Astrocyte (in vitro differentiated cells and primary cell): ENCODE measurements around the gene CDC42EP4. TPM values are rescaled to one million over a fixed set of nuclear protein-coding genes. Genes with fewer than 3 reads are reported as not detected.
A peak's percentile ranks its signal among the peaks of the same experiment; 100 is the strongest.

Experiments
- DNase-seq: peaks from one replicate; pipeline ENCODE4 v3.0.0-alpha.2; 2010; ENCODE audit warnings: low read depth
- FAIRE-seq: peaks from 2 replicates; lab custom pipeline; 2011; peaks lifted over from hg19 to GRCh38; lab: Jason Lieb, UNC
- H2AFZ ChIP-seq: 2 replicates; pipeline ENCODE4 v1.6.0; 2012; ENCODE audit warnings: low read depth, low read length, inconsistent platforms
- H3K27ac ChIP-seq: 2 replicates; pipeline ENCODE4 v1.5.1; 2011; ENCODE audit warnings: low read depth, low read length, inconsistent platforms
- H3K27me3 ChIP-seq: 2 replicates; pipeline ENCODE4 v1.6.0; 2011; ENCODE audit warnings: low read length, inconsistent platforms; ENCODE audit not compliant: insufficient read depth
- H3K36me3 ChIP-seq: 2 replicates; pipeline ENCODE4 v1.5.1; 2011; ENCODE audit warnings: low read length, inconsistent platforms; ENCODE audit not compliant: insufficient read depth
- H3K4me1 ChIP-seq: 2 replicates; pipeline ENCODE4 v1.5.1; 2011; ENCODE audit warnings: low read length, inconsistent platforms; ENCODE audit not compliant: insufficient read depth
- H3K4me2 ChIP-seq: 2 replicates; pipeline ENCODE4 v1.6.0; 2012; ENCODE audit warnings: low read length, inconsistent platforms
- H3K4me3 ChIP-seq: 2 replicates; pipeline ENCODE4 v1.5.1; 2011; ENCODE audit warnings: low read depth, mild to moderate bottlenecking, low read length, inconsistent platforms; ENCODE audit not compliant: insufficient read depth
- H3K79me2 ChIP-seq: 2 replicates; pipeline ENCODE4 v1.6.0; 2012; ENCODE audit warnings: mild to moderate bottlenecking, low read length, inconsistent platforms; ENCODE audit not compliant: insufficient read depth
- H3K9ac ChIP-seq: 2 replicates; pipeline ENCODE4 v1.6.0; 2012; ENCODE audit warnings: mild to moderate bottlenecking, low read length, inconsistent platforms
- H3K9me3 ChIP-seq: 2 replicates; pipeline ENCODE4 v1.5.1; 2012; ENCODE audit warnings: low read depth, mild to moderate bottlenecking, low read length, inconsistent platforms; ENCODE audit not compliant: insufficient read depth
- H4K20me1 ChIP-seq: 2 replicates; pipeline ENCODE4 v1.6.0; 2012; ENCODE audit warnings: low read length, inconsistent platforms; ENCODE audit not compliant: insufficient read depth
- H3K27ac Mint-ChIP-seq: one replicate; pipeline ENCODE4 v1.8.0; 2021; ENCODE audit warnings: mild to moderate bottlenecking, mixed read lengths; ENCODE audit not compliant: unreplicated experiment
- H3K27me3 Mint-ChIP-seq: one replicate; pipeline ENCODE4 v1.8.0; 2021; ENCODE audit warnings: low read depth, mixed read lengths; ENCODE audit not compliant: unreplicated experiment
- H3K36me3 Mint-ChIP-seq: one replicate; pipeline ENCODE4 v1.8.0; 2021; ENCODE audit warnings: low read depth, mixed read lengths; ENCODE audit not compliant: unreplicated experiment
- H3K4me1 Mint-ChIP-seq: one replicate; pipeline ENCODE4 v1.8.0; 2021; ENCODE audit warnings: low read depth, mixed read lengths; ENCODE audit not compliant: unreplicated experiment
- H3K4me3 Mint-ChIP-seq: one replicate; pipeline ENCODE4 v1.8.0; 2021; ENCODE audit warnings: mild to moderate bottlenecking, moderate library complexity, mixed read lengths; ENCODE audit not compliant: unreplicated experiment
- H3K9me3 Mint-ChIP-seq: one replicate; pipeline ENCODE4 v1.8.0; 2021; ENCODE audit warnings: mild to moderate bottlenecking, mixed read lengths; ENCODE audit not compliant: unreplicated experiment
- EZH2 ChIP-seq: IDR thresholded peaks from 2 replicates; pipeline ENCODE4 v1.6.1; 2012; ENCODE audit warnings: mild to moderate bottlenecking, low read length, inconsistent platforms; ENCODE audit not compliant: insufficient read depth
- total RNA-seq: library from RNA; stranded (reverse); gene quantifications from 2 replicates; pipeline ENCODE4 v1.2.1, GENCODE V29; 2021
- TF ChIP-seq, protein P1 (sequence below): IDR thresholded peaks from 2 replicates; pipeline ENCODE4 v1.5.1; 2011; ENCODE audit warnings: low read depth, mild to moderate bottlenecking, inconsistent platforms, low read length, moderate library complexity; ENCODE audit not compliant: insufficient read depth

The CDC42EP4 gene
- total RNA-seq, 1 donor from 2014 or later: 15.8 TPM

DNA sequence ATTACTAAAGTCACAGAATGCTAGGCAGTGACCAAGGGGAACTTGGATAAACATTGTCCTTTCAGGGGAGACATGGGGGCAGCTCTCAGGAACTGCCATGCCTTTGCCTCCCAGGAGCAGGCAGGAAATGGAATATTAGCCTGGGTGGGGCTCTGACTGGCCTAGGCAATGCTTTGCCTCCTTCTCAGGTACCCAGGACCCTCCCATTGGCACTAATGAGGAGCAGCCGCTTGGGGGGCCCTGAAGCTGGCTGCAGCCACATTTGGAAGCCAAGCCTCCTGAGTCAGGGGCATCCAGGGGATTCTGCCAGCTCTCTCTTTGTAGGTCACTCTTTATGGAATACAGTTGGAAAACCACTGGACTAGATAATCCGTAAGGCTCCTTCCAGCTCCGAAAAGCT is 55.6 kb downstream of the CDC42EP4 start:
- Histone ChIP-seq H3K79me2 (no peaks in the 10 kb centered on the region), H3K9ac (no peak overlapping the region), H3K9me3 (no peaks in the 10 kb centered on the region), H3K36me3 (no peaks in the 10 kb centered on the region), H3K4me2 (no peak overlapping the region), H3K27me3 (no peaks in the 10 kb centered on the region), H3K27ac (no peak overlapping the region), H2AFZ (no peak overlapping the region), H3K4me1 (no peaks in the 10 kb centered on the region), H4K20me1 (no peaks in the 10 kb centered on the region), H3K4me3 (no peak overlapping the region)
- no peaks in the 10 kb centered on the region for H3K9me3 Mint-ChIP-seq
- no peaks in the 10 kb centered on the region for H3K4me1 Mint-ChIP-seq
- H3K4me3 Mint-ChIP-seq: no peak overlapping the region
- no peak for TF ChIP-seq EZH2
- H3K27me3 Mint-ChIP-seq: peaks cover 29% of the 10 kb centered on the region
- H3K36me3 Mint-ChIP-seq: peaks cover 2% of the 10 kb centered on the region
- no peak overlapping the region for H3K27ac Mint-ChIP-seq
- FAIRE-seq: no peak
- no peak for DNase-seq

GRCh38 chr17:73255671-73256181 is 56.1 kb downstream of the CDC42EP4 start:
- H3K9ac ChIP-seq: no peak overlapping the region
- H3K9me3 ChIP-seq: no peaks in the 10 kb centered on the region
- H4K20me1 ChIP-seq: no peaks in the 10 kb centered on the region
- H2AFZ ChIP-seq: no peak overlapping the region
- H3K4me1 ChIP-seq: no peaks in the 10 kb centered on the region
- H3K9me3 Mint-ChIP-seq: no peaks in the 10 kb centered on the region
- H3K27me3 Mint-ChIP-seq: peaks cover 30% of the 10 kb centered on the region
- H3K36me3 ChIP-seq: no peaks in the 10 kb centered on the region
- H3K4me2 ChIP-seq: no peak overlapping the region
- H3K27me3 ChIP-seq: no peaks in the 10 kb centered on the region
- no peak overlapping the region for H3K27ac ChIP-seq
- no peak overlapping the region for H3K4me3 ChIP-seq
- TF ChIP-seq, protein P1, sequence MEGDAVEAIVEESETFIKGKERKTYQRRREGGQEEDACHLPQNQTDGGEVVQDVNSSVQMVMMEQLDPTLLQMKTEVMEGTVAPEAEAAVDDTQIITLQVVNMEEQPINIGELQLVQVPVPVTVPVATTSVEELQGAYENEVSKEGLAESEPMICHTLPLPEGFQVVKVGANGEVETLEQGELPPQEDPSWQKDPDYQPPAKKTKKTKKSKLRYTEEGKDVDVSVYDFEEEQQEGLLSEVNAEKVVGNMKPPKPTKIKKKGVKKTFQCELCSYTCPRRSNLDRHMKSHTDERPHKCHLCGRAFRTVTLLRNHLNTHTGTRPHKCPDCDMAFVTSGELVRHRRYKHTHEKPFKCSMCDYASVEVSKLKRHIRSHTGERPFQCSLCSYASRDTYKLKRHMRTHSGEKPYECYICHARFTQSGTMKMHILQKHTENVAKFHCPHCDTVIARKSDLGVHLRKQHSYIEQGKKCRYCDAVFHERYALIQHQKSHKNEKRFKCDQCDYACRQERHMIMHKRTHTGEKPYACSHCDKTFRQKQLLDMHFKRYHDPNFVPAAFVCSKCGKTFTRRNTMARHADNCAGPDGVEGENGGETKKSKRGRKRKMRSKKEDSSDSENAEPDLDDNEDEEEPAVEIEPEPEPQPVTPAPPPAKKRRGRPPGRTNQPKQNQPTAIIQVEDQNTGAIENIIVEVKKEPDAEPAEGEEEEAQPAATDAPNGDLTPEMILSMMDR: peak; percentile 95
- no peak for TF ChIP-seq EZH2
- no peak overlapping the region for H3K4me3 Mint-ChIP-seq
- no peak overlapping the region for H3K27ac Mint-ChIP-seq
- FAIRE-seq (peak; percentile 32), DNase-seq (no peak)
- H3K79me2 ChIP-seq: no peaks in the 10 kb centered on the region
- no peaks in the 10 kb centered on the region for H3K4me1 Mint-ChIP-seq
- H3K36me3 Mint-ChIP-seq: peaks cover 2% of the 10 kb centered on the region

DNA sequence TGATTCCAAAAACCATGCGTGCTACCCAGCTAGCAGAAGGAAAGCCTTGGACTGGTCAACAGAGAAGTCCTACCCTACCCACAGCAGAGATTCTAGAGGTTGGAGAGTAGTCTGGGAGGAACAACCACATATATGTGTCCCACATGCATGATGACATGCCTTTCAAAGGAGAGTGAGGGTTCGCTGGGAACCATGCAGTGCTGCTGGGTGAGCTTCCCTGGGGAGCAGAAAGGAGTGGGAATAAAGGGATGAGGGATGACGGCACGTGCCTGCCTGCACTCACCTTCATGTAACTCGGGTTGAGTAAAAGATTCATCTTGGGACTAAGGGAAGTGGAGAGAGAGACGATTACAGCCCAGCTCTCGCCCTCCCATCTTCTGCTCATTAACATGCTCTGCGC is 59.9 kb downstream of the CDC42EP4 start:
- no peaks in the 10 kb centered on the region for H3K9me3 Mint-ChIP-seq
- Histone ChIP-seq H3K9me3 (no peaks in the 10 kb centered on the region), H3K4me1 (no peaks in the 10 kb centered on the region)

More for the DNA sequence above, 59.9 kb downstream of the CDC42EP4 start:
- H3K36me3 Mint-ChIP-seq: peaks cover 2% of the 10 kb centered on the region
- peaks cover 28% of the 10 kb centered on the region for H3K27me3 Mint-ChIP-seq
- no peak for DNase-seq
- no peak for TF ChIP-seq EZH2
- TF ChIP-seq, protein P1: no peak
- no peaks in the 10 kb centered on the region for H3K27me3 ChIP-seq
- H3K4me1 Mint-ChIP-seq: no peaks in the 10 kb centered on the region
- FAIRE-seq: no peak
- H2AFZ ChIP-seq: no peak overlapping the region
- H3K27ac Mint-ChIP-seq: no peak overlapping the region
- no peak overlapping the region for H3K4me3 Mint-ChIP-seq
- no peaks in the 10 kb centered on the region for H3K79me2 ChIP-seq
- H3K9ac ChIP-seq: no peak overlapping the region
- no peak overlapping the region for H3K27ac ChIP-seq
- H3K4me2 ChIP-seq: no peak overlapping the region
- H3K4me3 ChIP-seq: no peak overlapping the region
- no peaks in the 10 kb centered on the region for H4K20me1 ChIP-seq
- no peaks in the 10 kb centered on the region for H3K36me3 ChIP-seq
